ENCODE measurements around the gene GBA2. TPM values are rescaled to one million over a fixed set of nuclear protein-coding genes. Genes with fewer than 3 reads are reported as not detected.

The GBA2 gene
- total RNA-seq, 1 experiment from 2014 or later: 63.6 TPM

DNA sequence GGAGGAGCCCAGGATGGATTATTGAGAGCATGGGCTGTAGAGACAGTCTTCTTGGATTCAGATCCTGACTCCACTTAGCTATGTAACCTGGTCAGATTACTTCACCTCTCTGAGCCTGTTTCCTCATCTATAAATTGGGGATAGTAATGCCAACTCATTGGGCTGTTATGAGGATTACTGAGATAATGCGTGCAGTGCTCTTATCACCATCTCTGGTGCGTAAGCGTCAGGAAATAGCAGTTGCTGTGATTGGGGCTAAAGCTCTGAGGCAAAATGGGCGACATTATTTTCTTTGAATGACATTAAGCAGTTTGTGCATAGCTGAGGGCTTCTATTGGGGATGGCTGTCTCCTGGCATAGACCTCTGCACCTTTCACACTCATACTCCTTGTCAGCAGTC, 6.0 kb upstream of the GBA2 start:
- peaks cover 32% of the 10 kb centered on the region for H3K79me2 ChIP-seq (ENCODE audit: insufficient read depth, low read length)
- peaks cover 18 to 24% of the 10 kb centered on the region in 2 experiments; a peak in 3 of 4 replicates for H3K36me3 ChIP-seq (ENCODE audit: control insufficient read depth in 1 of 2, insufficient read depth in 2 of 2, low read length in 2 of 2)
- no peak for TF ChIP-seq CEBPB (IDR thresholded peaks at IDR 0.05; ENCODE audit: low read depth)
- no peak for TF ChIP-seq SRF (IDR thresholded peaks at IDR 0.05; ENCODE audit: low read depth)
- TF ChIP-seq, protein P1, sequence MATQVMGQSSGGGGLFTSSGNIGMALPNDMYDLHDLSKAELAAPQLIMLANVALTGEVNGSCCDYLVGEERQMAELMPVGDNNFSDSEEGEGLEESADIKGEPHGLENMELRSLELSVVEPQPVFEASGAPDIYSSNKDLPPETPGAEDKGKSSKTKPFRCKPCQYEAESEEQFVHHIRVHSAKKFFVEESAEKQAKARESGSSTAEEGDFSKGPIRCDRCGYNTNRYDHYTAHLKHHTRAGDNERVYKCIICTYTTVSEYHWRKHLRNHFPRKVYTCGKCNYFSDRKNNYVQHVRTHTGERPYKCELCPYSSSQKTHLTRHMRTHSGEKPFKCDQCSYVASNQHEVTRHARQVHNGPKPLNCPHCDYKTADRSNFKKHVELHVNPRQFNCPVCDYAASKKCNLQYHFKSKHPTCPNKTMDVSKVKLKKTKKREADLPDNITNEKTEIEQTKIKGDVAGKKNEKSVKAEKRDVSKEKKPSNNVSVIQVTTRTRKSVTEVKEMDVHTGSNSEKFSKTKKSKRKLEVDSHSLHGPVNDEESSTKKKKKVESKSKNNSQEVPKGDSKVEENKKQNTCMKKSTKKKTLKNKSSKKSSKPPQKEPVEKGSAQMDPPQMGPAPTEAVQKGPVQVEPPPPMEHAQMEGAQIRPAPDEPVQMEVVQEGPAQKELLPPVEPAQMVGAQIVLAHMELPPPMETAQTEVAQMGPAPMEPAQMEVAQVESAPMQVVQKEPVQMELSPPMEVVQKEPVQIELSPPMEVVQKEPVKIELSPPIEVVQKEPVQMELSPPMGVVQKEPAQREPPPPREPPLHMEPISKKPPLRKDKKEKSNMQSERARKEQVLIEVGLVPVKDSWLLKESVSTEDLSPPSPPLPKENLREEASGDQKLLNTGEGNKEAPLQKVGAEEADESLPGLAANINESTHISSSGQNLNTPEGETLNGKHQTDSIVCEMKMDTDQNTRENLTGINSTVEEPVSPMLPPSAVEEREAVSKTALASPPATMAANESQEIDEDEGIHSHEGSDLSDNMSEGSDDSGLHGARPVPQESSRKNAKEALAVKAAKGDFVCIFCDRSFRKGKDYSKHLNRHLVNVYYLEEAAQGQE (IDR thresholded peaks at IDR 0.05; ENCODE audit: low read depth): no peak
- TF ChIP-seq, protein P2, sequence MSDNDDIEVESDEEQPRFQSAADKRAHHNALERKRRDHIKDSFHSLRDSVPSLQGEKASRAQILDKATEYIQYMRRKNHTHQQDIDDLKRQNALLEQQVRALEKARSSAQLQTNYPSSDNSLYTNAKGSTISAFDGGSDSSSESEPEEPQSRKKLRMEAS (IDR thresholded peaks at IDR 0.05): no peak
- TF ChIP-seq POLR2AphosphoS5 (IDR thresholded peaks at IDR 0.05; ENCODE audit: low read depth, low read length): no peak
- no peak for TF ChIP-seq EZH2phosphoT487 (IDR thresholded peaks at IDR 0.05; ENCODE audit: borderline replicate concordance)
- no peak for TF ChIP-seq SP1 (IDR thresholded peaks at IDR 0.05; ENCODE audit: low read depth)
- TF ChIP-seq POLR2A (IDR thresholded peaks at IDR 0.05; ENCODE audit: borderline replicate concordance, extremely low read depth, insufficient read depth, insufficient read length): no peak
- no peak for TF ChIP-seq SIN3A (IDR thresholded peaks at IDR 0.05; ENCODE audit: low read depth)
- TF ChIP-seq ELF1 (IDR thresholded peaks at IDR 0.05; ENCODE audit: borderline replicate concordance, low read depth): no peak
- no peak for TF ChIP-seq JUND (IDR thresholded peaks at IDR 0.05)
- no peak for TF ChIP-seq RAD21 (IDR thresholded peaks at IDR 0.05; ENCODE audit: low read depth)
- TF ChIP-seq EGR1 (IDR thresholded peaks at IDR 0.05; ENCODE audit: low read depth): no peak
- TF ChIP-seq CBX3 (IDR thresholded peaks at IDR 0.05; ENCODE audit: low read depth): no peak
- no peak for TF ChIP-seq ZNF274 (IDR thresholded peaks at IDR 0.05; ENCODE audit: low read depth, low read length)
- TF ChIP-seq, protein P3, sequence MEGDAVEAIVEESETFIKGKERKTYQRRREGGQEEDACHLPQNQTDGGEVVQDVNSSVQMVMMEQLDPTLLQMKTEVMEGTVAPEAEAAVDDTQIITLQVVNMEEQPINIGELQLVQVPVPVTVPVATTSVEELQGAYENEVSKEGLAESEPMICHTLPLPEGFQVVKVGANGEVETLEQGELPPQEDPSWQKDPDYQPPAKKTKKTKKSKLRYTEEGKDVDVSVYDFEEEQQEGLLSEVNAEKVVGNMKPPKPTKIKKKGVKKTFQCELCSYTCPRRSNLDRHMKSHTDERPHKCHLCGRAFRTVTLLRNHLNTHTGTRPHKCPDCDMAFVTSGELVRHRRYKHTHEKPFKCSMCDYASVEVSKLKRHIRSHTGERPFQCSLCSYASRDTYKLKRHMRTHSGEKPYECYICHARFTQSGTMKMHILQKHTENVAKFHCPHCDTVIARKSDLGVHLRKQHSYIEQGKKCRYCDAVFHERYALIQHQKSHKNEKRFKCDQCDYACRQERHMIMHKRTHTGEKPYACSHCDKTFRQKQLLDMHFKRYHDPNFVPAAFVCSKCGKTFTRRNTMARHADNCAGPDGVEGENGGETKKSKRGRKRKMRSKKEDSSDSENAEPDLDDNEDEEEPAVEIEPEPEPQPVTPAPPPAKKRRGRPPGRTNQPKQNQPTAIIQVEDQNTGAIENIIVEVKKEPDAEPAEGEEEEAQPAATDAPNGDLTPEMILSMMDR (IDR thresholded peaks at IDR 0.05 in 2 of 3, conservative IDR thresholded peaks at IDR 0.05 in 1 of 3; ENCODE audit: borderline replicate concordance in 1 of 3, insufficient read depth in 1 of 3, low read depth in 2 of 3, low read length in 2 of 3): no peak
- TF ChIP-seq, protein P4, sequence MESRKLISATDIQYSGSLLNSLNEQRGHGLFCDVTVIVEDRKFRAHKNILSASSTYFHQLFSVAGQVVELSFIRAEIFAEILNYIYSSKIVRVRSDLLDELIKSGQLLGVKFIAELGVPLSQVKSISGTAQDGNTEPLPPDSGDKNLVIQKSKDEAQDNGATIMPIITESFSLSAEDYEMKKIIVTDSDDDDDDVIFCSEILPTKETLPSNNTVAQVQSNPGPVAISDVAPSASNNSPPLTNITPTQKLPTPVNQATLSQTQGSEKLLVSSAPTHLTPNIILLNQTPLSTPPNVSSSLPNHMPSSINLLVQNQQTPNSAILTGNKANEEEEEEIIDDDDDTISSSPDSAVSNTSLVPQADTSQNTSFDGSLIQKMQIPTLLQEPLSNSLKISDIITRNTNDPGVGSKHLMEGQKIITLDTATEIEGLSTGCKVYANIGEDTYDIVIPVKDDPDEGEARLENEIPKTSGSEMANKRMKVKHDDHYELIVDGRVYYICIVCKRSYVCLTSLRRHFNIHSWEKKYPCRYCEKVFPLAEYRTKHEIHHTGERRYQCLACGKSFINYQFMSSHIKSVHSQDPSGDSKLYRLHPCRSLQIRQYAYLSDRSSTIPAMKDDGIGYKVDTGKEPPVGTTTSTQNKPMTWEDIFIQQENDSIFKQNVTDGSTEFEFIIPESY (IDR thresholded peaks at IDR 0.05; ENCODE audit: extremely low read depth, insufficient replicate concordance, low read length): no peak
- H2AFZ ChIP-seq (ENCODE audit: low read depth, low read length, poor library complexity, severe bottlenecking): no peak overlapping the region
- no peak overlapping the region for H3K27ac ChIP-seq (ENCODE audit: low read depth, low read length)
- H3K9ac ChIP-seq (ENCODE audit: low read length): no peak overlapping the region
- CTCF ChIA-PET: no interaction called here
- no peaks in the 10 kb centered on the region for H3K9me3 ChIP-seq (ENCODE audit: control insufficient read depth in 1 of 2, insufficient read depth in 1 of 2, low read depth in 1 of 2, low read length in 2 of 2)
- no peaks in the 10 kb centered on the region for H3K9me2 ChIP-seq (ENCODE audit: insufficient read depth)
- peaks cover 11 to 24% of the 10 kb centered on the region in 2 experiments for H3K4me1 ChIP-seq (ENCODE audit: control insufficient read depth in 1 of 2, insufficient read depth in 2 of 2, low read length in 2 of 2)
- POLR2A ChIA-PET: no interaction called here
- no peaks in the 10 kb centered on the region for H4K20me1 ChIP-seq (ENCODE audit: insufficient read depth)
- RAD21 ChIA-PET (ENCODE audit: low non-redundant PET in 1 of 2, low total read pairs in 2 of 2, uncharacterized antibody in 2 of 2, unreplicated experiment in 2 of 2): no interaction called here
- H3K4me2 ChIP-seq (ENCODE audit: low read length): no peak overlapping the region
- no peaks in the 10 kb centered on the region for H3K27me3 ChIP-seq (ENCODE audit: insufficient read depth, low read length)
- no peak overlapping the region for H3K4me3 ChIP-seq (replicated peaks in 1 of 2; ENCODE audit: low read depth in 1 of 2, low read length in 2 of 2)
- BruUV-seq (replicated peaks): no TSS peak
- no peak for ATAC-seq
- no peak for DNase-seq (ENCODE audit: low read depth, low spot score)
- intact Hi-C loops (cut with micrococcal nuclease): no loop called here
